Astrocyte (in vitro differentiated cells and primary cell): ENCODE results near the gene ACMSD. TPM values are rescaled to one million over a fixed set of nuclear protein-coding genes. Genes with fewer than 3 reads are reported as not detected.

Experiments
- DNase-seq: peaks from one replicate; pipeline ENCODE4 v3.0.0-alpha.2; 2010; ENCODE audit warnings: low read depth
- FAIRE-seq: peaks from 2 replicates; lab custom pipeline; 2011; peaks lifted over from hg19 to GRCh38; lab: Jason Lieb, UNC
- H2AFZ ChIP-seq: 2 replicates; pipeline ENCODE4 v1.6.0; 2012; ENCODE audit warnings: low read depth, low read length, inconsistent platforms
- H3K27ac ChIP-seq: 2 replicates; pipeline ENCODE4 v1.5.1; 2011; ENCODE audit warnings: low read depth, low read length, inconsistent platforms
- H3K27me3 ChIP-seq: 2 replicates; pipeline ENCODE4 v1.6.0; 2011; ENCODE audit warnings: low read length, inconsistent platforms; ENCODE audit not compliant: insufficient read depth
- H3K36me3 ChIP-seq: 2 replicates; pipeline ENCODE4 v1.5.1; 2011; ENCODE audit warnings: low read length, inconsistent platforms; ENCODE audit not compliant: insufficient read depth
- H3K4me1 ChIP-seq: 2 replicates; pipeline ENCODE4 v1.5.1; 2011; ENCODE audit warnings: low read length, inconsistent platforms; ENCODE audit not compliant: insufficient read depth
- H3K4me2 ChIP-seq: 2 replicates; pipeline ENCODE4 v1.6.0; 2012; ENCODE audit warnings: low read length, inconsistent platforms
- H3K4me3 ChIP-seq: 2 replicates; pipeline ENCODE4 v1.5.1; 2011; ENCODE audit warnings: low read depth, mild to moderate bottlenecking, low read length, inconsistent platforms; ENCODE audit not compliant: insufficient read depth
- H3K79me2 ChIP-seq: 2 replicates; pipeline ENCODE4 v1.6.0; 2012; ENCODE audit warnings: mild to moderate bottlenecking, low read length, inconsistent platforms; ENCODE audit not compliant: insufficient read depth
- H3K9ac ChIP-seq: 2 replicates; pipeline ENCODE4 v1.6.0; 2012; ENCODE audit warnings: mild to moderate bottlenecking, low read length, inconsistent platforms
- H3K9me3 ChIP-seq: 2 replicates; pipeline ENCODE4 v1.5.1; 2012; ENCODE audit warnings: low read depth, mild to moderate bottlenecking, low read length, inconsistent platforms; ENCODE audit not compliant: insufficient read depth
- H4K20me1 ChIP-seq: 2 replicates; pipeline ENCODE4 v1.6.0; 2012; ENCODE audit warnings: low read length, inconsistent platforms; ENCODE audit not compliant: insufficient read depth
- H3K27ac Mint-ChIP-seq: one replicate; pipeline ENCODE4 v1.8.0; 2021; ENCODE audit warnings: mild to moderate bottlenecking, mixed read lengths; ENCODE audit not compliant: unreplicated experiment
- H3K27me3 Mint-ChIP-seq: one replicate; pipeline ENCODE4 v1.8.0; 2021; ENCODE audit warnings: low read depth, mixed read lengths; ENCODE audit not compliant: unreplicated experiment
- H3K36me3 Mint-ChIP-seq: one replicate; pipeline ENCODE4 v1.8.0; 2021; ENCODE audit warnings: low read depth, mixed read lengths; ENCODE audit not compliant: unreplicated experiment
- H3K4me1 Mint-ChIP-seq: one replicate; pipeline ENCODE4 v1.8.0; 2021; ENCODE audit warnings: low read depth, mixed read lengths; ENCODE audit not compliant: unreplicated experiment
- H3K4me3 Mint-ChIP-seq: one replicate; pipeline ENCODE4 v1.8.0; 2021; ENCODE audit warnings: mild to moderate bottlenecking, moderate library complexity, mixed read lengths; ENCODE audit not compliant: unreplicated experiment
- H3K9me3 Mint-ChIP-seq: one replicate; pipeline ENCODE4 v1.8.0; 2021; ENCODE audit warnings: mild to moderate bottlenecking, mixed read lengths; ENCODE audit not compliant: unreplicated experiment
- CTCF ChIP-seq: IDR thresholded peaks from 2 replicates; pipeline ENCODE4 v1.5.1; 2011; ENCODE audit warnings: low read depth, mild to moderate bottlenecking, inconsistent platforms, low read length, moderate library complexity; ENCODE audit not compliant: insufficient read depth
- EZH2 ChIP-seq: IDR thresholded peaks from 2 replicates; pipeline ENCODE4 v1.6.1; 2012; ENCODE audit warnings: mild to moderate bottlenecking, low read length, inconsistent platforms; ENCODE audit not compliant: insufficient read depth
- total RNA-seq: library from RNA; stranded (reverse); gene quantifications from 2 replicates; pipeline ENCODE4 v1.2.1, GENCODE V29; 2021

The ACMSD gene
- total RNA-seq, 1 donor from 2014 or later = not detected

DNA sequence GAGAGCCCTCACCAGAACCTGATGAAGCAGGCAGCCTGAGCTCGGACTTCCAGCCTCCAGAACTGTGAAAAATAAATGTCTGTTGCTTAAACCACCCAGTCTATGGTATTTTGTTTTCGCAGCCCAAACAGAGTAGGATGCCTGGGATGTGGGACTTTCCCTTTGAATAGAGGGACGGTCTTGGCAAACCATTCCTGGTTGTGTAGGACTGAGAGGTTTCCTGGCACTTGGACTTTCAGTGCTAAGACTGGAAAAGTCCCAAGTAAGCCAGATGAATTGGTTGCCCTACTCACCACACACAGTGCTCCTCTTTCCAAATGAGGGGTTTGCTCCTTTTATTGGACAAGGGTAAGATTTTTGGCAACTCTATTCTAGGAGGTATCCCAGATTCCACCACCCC lies 46.8 kb upstream of the ACMSD start:
- no peak overlapping the region for H3K4me3 Mint-ChIP-seq
- H4K20me1 ChIP-seq = no peaks in the 10 kb centered on the region
- peaks cover 4% of the 10 kb centered on the region for H3K9me3 Mint-ChIP-seq
- FAIRE-seq (no peak), DNase-seq (no peak)
- no peaks in the 10 kb centered on the region for H3K79me2 ChIP-seq
- H3K27ac ChIP-seq = no peak overlapping the region
- H3K9ac ChIP-seq = no peak overlapping the region
- no peak overlapping the region for H3K4me3 ChIP-seq
- H3K9me3 ChIP-seq = no peaks in the 10 kb centered on the region
- peaks cover 16% of the 10 kb centered on the region for H3K27me3 Mint-ChIP-seq
- TF ChIP-seq EZH2 (no peak), CTCF (no peak)
- no peak overlapping the region for H3K4me2 ChIP-seq
- no peaks in the 10 kb centered on the region for H3K36me3 ChIP-seq
- H3K4me1 Mint-ChIP-seq = no peaks in the 10 kb centered on the region
- no peaks in the 10 kb centered on the region for H3K27me3 ChIP-seq
- H3K27ac Mint-ChIP-seq = no peak overlapping the region
- H3K36me3 Mint-ChIP-seq = no peaks in the 10 kb centered on the region
- H2AFZ ChIP-seq = no peak overlapping the region
- no peaks in the 10 kb centered on the region for H3K4me1 ChIP-seq

GRCh38 chr2:134792186-134792585 lies 46.2 kb upstream of the ACMSD start:
- Mint-ChIP-seq H3K4me1 (no peaks in the 10 kb centered on the region), H3K36me3 (no peaks in the 10 kb centered on the region), H3K27me3 (peaks cover 20% of the 10 kb centered on the region), H3K9me3 (peaks cover 4% of the 10 kb centered on the region), H3K4me3 (no peak overlapping the region), H3K27ac (no peak overlapping the region)
- Histone ChIP-seq H3K27me3 (no peaks in the 10 kb centered on the region), H3K4me3 (no peak overlapping the region), H2AFZ (no peak overlapping the region), H3K27ac (no peak overlapping the region), H3K36me3 (no peaks in the 10 kb centered on the region), H3K79me2 (no peaks in the 10 kb centered on the region), H3K9ac (no peak overlapping the region), H3K4me1 (no peaks in the 10 kb centered on the region), H3K4me2 (no peak overlapping the region), H4K20me1 (no peaks in the 10 kb centered on the region), H3K9me3 (no peaks in the 10 kb centered on the region)
- FAIRE-seq = no peak
- no peak for DNase-seq
- TF ChIP-seq EZH2 (no peak), CTCF (no peak)

- H3K4me1 Mint-ChIP-seq = no peaks in the 10 kb centered on the region
- Histone ChIP-seq H3K79me2 (no peaks in the 10 kb centered on the region), H3K9ac (no peak overlapping the region), H3K4me2 (no peak overlapping the region), H3K4me3 (no peak overlapping the region), H2AFZ (no peak overlapping the region), H3K4me1 (no peaks in the 10 kb centered on the region), H4K20me1 (no peaks in the 10 kb centered on the region), H3K36me3 (no peaks in the 10 kb centered on the region), H3K9me3 (no peaks in the 10 kb centered on the region), H3K27ac (no peak overlapping the region), H3K27me3 (no peaks in the 10 kb centered on the region)
- no peak overlapping the region for H3K27ac Mint-ChIP-seq
- H3K36me3 Mint-ChIP-seq = no peaks in the 10 kb centered on the region
- peaks cover 8% of the 10 kb centered on the region for H3K9me3 Mint-ChIP-seq
- no peak for FAIRE-seq
- no peak overlapping the region for H3K4me3 Mint-ChIP-seq
- DNase-seq = no peak
- TF ChIP-seq CTCF (no peak), EZH2 (no peak)
- peaks cover 23% of the 10 kb centered on the region for H3K27me3 Mint-ChIP-seq
These were observed 42.7 kb upstream of the ACMSD start for GRCh38 chr2:134795765-134796164.
